Muscle of back (tissue), 11 donors: ENCODE data around the gene RXRB. TPM values are rescaled to one million over a fixed set of nuclear protein-coding genes. Genes with fewer than 3 reads are reported as not detected.

Experiments used
- DNase-seq, 3 donors: peaks; one replicate each; pipeline versions ENCODE4 v3.0.0 to v3.0.0-alpha.2; 2013
- polyA plus RNA-seq, 10 donors: library from polyadenylated mRNA; unstranded; fragments of 120-200 nt; gene quantifications; one replicate each; pipeline ENCODE4 v1.2.1, GENCODE V29; 2013; ENCODE audit not compliant: insufficient read length in 10 of 10

RXRB gene
- polyA plus RNA-seq, 10 donors, result 31.9 to 49.0 (median 37.8) TPM

GRCh38 chr6:33198853-33199436 lies 1.5 kb downstream of the RXRB start:
- no peak for DNase-seq

GRCh38 chr6:33198159-33198852 lies 2.2 kb downstream of the RXRB start:
- no peak for DNase-seq

- DNase-seq, result peak in 2 of 3 donors; percentile 36 to 60
Observed at GRCh38 chr6:33197431-33198048, 2.9 kb downstream of the RXRB start.

DNA sequence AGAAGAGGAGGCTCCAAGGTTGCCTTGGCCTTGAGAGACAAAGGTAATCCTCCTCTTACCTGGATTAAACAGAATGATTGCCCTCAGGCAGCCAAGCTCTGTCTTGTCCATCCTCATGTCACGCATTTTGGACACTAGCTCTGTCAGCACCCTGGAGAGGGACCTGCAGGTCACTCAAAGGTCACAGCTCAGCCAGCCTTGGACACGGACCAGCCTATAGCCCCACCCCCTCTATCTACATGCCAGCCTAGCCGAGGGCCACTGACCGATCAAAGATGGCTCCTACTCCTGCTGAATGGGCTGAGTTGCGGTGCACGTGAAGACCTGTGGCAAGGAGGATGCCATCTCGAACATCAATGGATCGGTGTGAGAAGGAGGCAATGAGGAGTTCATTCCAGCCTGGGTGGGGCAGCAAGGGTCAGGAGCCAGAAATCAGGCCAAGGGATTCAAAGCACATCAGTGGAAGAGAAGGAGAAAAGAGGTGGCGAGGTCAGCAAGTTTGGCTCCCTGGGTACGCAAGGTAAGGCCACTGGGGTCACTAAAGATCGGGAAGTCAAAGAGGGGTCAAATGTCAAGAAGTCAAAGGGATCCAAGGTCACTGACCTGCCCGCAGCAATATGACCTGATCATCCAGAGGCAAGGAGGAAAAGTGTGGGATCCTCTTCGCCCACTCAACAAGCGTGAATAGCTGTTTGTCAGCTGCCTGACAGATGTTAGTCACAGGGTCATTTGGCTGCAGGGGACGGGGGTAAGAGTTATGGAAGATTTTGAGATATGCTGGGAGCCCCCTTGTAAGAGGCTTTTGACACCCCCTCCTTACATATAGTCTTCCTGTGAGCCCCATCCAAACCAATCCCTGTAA lies 4.9 kb downstream of the RXRB start:
- no peak for DNase-seq

DNA sequence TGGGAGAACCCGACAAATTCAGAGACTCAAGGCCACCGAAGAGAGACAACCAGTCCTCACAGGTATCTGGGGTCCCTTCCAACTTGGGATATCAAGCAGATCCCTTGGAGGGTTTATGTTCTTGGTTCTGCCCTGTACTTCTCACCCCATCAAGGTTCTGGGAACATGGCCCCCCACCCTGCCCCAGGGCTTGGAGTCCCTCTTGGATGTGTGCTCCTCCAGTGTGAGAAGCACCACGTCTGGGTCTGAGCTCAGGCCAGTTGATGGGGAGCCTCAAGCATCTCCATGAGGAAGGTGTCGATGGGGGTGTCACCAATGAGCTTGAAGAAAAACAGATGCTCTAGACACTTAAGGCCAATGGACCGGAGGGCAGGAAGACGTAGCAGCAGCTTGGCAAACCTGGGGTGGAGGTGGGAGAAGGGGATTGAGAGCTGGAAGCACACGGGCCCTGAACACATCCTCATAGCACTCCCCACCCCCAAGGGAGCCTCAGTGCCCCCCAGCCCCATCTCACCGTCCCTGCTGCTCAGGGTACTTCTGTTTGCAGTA lies 6.0 kb downstream of the RXRB start:
- DNase-seq, result no peak

DNA sequence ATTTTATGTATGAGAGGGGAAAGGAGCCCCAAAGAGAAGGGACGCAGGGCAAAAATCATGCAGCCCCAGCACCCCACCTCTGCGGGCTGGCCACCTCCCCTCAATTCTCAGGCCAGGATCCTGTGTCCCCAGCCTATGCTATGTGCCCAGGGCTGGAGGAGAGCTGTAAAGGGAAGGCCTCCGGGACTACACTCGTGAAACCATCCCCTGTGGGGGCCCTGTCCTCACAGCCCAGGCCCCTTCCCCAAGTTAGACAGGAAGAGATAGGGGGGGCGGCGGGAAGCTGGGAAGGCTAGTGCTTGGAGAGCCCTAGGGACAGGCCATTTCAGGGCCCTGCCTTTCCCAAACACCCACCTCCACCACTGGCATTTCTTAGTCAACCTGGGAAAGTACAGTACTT lies 6.8 kb downstream of the RXRB start:
- no peak for DNase-seq

GRCh38 chr6:33192671-33193602 lies 7.5 kb downstream of the RXRB start:
- DNase-seq, result peak in 1 of 3 donors; percentile 42

GRCh38 chr6:33192105-33192646 lies 8.3 kb downstream of the RXRB start, which contains the start of gene COL11A2:
Gene COL11A2 (minus strand): TSS chr6:33192467. CDS start chr6:33192240, 227 bp downstream.
- peak in 1 of 3 donors; percentile 40 for DNase-seq

GRCh38 chr6:33191383-33192104 lies 8.9 kb downstream of the RXRB start:
- peak; percentile 34 to 51 (median 46) for DNase-seq

- DNase-seq, result no peak
Observed at GRCh38 chr6:33190504-33191107, 9.9 kb downstream of the RXRB start.

- peak in 2 of 3 donors; percentile 46 to 71 for DNase-seq
Observed at GRCh38 chr6:33189625-33190448, 10.6 kb downstream of the RXRB start.

GRCh38 chr6:33189164-33189563 lies 11.3 kb downstream of the RXRB start:
- no peak for DNase-seq

DNA sequence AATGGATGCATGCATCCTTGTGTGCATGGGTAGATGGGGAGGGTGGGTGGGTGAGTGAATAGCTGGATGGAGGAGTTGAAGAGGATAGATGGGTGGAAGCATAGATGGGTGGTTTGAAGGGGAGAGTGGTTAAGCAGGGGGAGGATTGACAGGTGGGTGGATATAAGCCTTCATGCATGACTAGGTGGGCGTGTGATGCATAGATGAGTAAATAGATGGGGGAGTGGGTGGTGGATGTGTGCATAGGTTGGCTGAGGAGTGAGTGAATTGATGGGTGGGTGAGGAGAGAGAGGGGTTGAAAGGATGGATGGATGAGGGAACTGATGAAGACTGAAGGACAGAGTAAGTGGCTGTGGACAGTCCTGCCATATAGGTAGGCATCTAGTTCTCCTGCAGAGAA lies 12.7 kb downstream of the RXRB start:
- DNase-seq, result no peak

- DNase-seq, result no peak
Observed at GRCh38 chr6:33185654-33186187, 14.7 kb downstream of the RXRB start.

- no peak for DNase-seq
Observed at GRCh38 chr6:33185190-33185589, 15.3 kb downstream of the RXRB start.

GRCh38 chr6:33183071-33183683 lies 17.3 kb downstream of the RXRB start:
- no peak for DNase-seq

GRCh38 chr6:33181141-33181540 lies 19.3 kb downstream of the RXRB start:
- DNase-seq, result no peak
